Left renal pelvis (tissue), 4 donors: ENCODE data around the gene PDZD2. TPM values are rescaled to one million over a fixed set of nuclear protein-coding genes. Genes with fewer than 3 reads are reported as not detected.
A peak's percentile ranks its signal among the peaks of the same experiment; 100 is the strongest.

Experiments used
- DNase-seq, 4 donors: peaks; one replicate each; pipeline ENCODE4 v3.0.0-alpha.2; 2013; ENCODE audit warnings: low read depth in 4 of 4, low spot score in 3 of 4
- polyA plus RNA-seq, 4 donors: library from polyadenylated mRNA; unstranded; fragments of 120-200 nt; gene quantifications; one replicate each; pipeline ENCODE4 v1.2.1, GENCODE V29; 2013; ENCODE audit not compliant: insufficient read length in 4 of 4

PDZD2 gene
- polyA plus RNA-seq, 4 donors: 17.3 to 27.0 (median 18.7) TPM

DNA sequence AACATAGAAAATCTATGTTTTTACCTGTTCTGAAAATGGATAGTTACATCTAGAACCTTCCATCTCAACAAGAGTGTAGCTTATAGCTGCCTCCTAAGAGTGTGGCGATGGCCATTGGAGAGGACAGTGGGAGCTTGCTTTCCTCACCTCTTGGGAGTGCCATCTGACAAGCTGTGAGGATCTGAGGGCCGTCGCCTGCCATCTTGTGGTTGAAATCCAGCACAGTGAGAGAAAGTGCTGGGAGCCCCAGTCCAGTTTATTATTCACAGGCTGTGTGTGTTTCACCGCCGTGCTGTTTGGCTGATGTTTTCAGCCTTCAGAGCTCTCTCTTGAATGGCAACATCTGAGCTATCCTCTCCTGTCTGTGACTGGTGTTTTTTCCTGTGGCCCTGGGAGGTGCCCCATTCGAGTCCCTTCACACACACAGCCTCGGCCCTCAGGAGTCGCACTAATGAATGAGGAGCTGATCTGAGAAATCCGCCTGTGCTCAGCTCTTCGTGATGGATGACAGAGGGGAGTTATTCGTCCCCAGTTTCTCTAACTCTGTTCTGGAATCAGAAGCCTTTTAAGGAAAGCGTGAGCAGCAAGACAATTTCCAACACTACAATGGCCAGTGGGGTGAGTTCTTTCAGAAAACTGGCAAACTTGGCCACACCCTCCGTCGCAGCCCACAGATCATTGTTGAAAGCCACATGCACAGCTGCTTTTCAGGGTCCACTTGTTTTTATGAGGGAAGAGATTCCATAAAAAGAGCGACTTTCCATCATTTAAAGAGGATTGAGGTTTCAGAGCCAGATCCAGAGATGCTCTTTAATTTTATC is 170.3 kb downstream of the PDZD2 start:
- DNase-seq: peak; percentile 54 to 73 (median 63)

DNA sequence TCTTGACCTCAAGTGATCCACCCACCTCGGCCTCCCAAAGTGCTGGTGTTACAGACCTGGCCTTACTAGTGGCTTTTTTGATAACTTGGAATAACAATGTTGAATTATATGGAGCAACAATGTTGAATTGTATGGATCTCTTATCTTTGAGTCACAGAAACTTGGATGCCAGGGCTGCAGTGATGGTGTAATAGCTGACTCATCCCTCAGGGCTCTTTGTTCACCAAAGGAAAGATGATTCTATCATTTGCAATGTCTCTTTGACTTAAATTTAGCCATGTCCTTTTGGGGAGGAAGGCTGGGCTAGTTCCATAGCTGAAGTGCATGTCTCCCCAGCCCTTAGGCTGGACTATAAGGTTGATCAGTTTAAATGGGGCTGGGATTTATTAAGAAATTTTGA is 172.3 kb downstream of the PDZD2 start:
- no peak for DNase-seq

DNA sequence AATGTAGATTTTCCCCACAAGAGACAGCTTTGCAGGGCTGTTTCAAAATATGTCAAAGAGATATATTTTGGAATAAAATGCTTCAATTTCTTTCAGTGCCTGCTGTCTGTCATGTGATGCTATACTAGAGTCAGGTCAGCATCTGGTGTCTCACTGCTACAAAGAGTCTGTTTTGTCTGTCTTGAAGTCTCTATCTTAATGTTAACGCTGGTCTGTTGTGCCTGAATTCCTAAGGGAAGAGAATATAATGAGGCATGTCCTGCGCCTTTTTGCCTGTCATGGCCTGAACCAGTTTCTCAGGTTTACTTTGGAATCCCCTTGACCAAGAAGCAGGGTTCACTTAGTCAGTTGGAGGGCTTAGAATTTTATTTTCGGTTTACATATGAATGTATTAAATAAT is 176.4 kb downstream of the PDZD2 start:
- no peak for DNase-seq

DNA sequence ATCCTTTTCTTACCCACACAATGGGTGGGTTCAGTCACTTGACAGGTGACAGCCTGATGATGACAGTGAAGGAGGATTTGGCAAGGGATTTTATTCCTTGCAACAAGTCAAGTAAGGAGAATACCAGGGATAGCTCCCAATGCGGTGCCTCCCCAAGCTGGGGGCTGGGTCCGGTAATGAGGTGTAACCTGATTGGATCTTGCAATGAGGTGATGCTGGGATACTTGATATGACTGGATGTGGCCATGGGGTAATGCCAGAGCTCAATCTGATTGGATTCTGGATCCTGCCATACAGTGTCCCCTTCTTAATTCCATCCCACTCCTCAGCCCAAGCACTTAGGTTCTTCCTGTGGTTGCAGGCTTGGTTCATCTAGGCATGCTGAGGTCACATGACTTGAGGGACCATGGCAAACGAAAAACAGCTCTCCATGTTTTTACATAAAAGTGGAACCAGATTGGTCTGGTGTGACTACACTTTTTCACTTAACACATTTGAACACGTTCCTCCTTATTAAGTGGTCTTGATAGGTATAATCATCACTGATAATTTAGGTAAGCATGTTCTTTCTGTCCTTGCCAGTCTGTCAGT is 181.1 kb downstream of the PDZD2 start:
- no peak for DNase-seq

DNA sequence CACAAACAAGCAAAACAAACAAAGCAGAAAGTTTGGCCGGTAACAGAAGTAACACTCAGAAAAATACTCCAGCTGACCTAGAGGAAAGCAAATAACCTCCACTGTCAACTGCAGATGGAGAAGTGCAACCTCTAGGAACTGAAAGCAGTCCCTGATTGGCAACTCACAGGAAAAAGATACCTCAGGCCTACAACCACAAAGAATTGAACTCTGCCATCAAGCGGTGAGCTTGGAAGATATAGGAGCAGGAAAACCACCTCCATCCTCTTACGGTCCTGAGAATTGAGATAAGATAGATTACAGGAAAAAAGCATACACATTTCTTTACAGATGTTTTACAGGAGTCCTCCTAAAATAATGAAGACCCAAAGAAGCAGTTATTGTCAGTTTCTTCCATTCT is 184.5 kb downstream of the PDZD2 start:
- DNase-seq: no peak

DNA sequence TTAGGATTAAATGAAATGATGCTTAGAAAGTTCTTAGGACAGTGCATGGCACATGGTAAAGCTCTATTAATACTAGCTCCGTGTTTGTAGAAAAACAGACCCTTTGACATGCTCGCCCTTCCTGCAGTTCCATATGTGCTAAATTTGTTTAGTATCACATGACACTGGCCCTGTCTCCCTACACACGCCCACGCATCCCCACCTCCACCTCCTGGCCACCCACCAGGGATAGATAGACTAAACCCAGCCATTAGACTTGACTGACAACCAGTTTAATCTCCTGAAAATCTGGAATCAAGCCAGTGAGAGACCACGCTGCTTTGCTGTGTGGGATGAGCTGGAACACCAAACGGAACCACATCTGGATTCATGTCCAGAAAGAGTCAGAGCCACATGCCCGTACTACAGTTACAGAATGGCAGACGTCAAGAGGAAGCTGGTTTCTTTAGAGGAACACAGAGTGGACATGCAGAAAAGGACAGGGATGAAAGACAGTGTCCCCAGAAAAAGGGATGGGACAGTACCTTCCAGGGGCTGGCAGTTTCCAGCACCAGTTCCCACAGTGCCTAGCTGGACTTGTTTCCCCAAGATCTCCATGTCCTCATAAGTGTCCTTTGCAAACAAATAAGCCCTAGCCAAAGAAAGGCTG is 186.1 kb downstream of the PDZD2 start:
- DNase-seq: no peak

DNA sequence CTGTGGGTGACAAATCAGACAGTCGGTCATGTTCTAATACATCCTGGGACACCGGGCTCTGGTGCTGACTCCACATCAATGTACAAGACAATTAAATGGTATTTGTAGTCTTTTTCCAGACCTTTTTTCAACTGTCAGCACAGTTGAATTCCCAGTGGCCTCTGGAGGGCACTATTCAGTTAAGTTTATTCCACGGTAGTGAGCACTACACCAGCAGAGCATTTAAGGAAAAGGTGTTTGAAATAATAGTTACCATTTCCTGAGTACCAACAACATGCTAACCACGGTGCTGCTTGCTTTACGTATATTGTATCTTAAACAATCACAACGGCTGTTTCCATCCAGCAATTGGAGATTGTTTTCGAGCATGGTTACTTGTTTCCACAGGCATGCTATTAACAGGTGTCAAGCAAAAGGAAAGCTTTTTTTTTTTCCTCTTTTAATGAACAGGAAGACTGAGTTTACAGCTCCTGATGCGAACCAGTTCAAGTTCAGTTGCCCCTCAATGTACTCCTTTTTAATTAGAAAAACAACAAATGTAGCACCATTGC is 186.7 kb downstream of the PDZD2 start:
- peak in 3 of 4 donors; percentile 31 to 50 (median 49) for DNase-seq

DNA sequence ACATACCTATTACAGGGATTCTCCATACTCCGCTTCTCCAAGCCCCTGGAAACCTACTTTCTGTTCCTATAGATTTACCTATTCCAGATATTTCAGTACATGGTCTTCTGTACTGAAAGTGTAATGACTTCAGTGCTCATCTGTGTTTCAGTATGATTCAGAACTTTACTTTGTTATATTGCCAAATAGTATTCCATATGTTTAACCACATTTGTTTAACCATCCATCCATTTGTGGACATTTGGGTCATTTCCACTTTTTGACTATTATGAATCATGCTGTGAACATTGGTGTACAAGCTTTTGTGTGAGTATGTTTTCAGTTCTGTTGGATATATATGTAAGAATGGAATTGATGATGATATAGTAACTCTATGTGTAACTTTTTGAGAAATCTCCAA is 188.9 kb downstream of the PDZD2 start:
- no peak for DNase-seq

DNA sequence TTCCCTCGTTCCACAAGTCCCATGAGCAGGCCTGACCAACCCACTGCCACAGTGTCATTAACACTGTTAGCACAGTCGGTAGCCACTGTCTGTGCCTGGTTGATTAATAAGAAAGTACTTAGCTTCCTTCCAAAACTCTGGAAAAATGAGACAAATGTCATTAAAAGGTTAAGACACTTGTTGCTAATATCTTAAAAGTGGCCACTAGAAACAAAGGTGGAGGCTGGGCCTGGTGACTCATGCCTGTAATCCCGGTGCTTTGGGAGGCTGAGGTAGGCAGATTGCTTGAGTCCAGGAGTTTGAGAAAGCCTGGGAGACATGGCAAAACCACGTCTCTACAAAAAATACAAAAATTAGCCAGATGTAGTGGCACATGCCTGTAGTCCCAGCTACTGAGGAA is 194.0 kb downstream of the PDZD2 start:
- DNase-seq: no peak

DNA sequence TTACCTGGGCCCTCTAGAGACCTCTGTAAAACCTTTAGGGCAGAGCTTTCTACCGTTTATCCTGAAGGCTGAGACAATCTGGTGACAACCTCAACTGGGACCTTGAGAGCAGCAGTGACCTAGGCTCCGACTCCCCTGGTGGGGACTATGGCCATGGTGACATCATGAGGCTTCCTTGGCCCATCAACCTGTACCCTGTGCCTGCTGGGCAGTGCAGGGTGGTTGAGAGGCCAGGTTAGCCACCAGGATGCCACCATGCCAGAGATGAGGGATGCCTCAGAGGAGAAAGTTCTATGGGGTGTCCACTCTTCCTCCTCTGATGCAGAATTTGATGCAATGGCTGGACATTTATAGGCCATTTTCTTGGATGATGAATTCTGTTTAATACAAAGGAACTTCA is 194.8 kb downstream of the PDZD2 start:
- no peak for DNase-seq

DNA sequence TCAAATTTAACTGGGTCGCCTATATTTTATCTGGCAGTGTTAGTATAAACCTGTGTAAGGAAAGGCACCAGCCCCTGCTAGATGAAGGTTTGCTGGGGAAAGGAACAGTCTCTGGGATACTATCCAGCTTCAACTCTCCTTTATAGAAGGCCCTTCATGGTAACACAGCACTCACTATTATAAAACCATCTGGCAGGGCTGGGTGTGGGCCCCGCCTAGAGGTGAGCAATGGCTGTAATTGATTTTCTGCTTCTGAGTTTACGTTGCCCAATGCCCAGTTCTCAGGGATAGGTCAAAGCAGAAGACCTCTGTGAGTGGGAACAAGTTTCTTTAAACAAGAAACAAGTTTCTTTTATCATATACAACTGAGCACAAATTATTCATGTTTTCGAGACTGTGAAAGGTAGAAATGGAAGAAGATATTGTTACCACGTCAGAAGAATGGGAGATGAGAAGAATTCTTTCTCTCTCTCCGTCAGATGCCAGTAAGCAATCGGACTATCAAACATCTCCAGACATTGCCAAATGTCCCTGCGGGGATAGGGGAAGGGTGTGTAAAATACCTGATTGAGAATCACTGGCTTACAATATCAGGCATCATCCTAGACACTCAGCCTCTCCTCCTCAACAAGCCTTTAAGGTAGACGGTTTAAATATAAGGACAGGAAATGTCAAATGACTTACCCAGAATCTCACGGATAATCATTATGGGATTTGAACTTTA is 205.9 kb downstream of the PDZD2 start:
- no peak for DNase-seq

DNA sequence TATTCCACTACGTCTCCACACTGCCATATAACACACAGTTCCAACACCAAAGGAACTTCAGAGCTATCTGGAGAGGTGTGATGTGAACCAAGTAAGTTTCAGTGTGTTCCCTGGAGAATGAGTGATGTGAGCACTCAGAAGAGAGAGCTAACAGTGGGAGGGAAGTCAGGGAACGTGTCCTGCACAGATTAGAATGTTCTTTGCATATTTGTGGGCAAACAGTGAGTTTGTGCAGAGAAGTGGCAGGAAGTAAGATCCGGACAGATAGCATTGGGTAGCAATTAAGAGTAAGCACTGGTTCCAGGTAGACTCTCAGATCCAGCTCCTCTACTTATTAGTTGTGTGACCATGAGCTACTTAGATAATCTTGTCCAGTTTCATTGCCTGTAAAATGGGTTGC is 206.4 kb downstream of the PDZD2 start:
- no peak for DNase-seq

DNA sequence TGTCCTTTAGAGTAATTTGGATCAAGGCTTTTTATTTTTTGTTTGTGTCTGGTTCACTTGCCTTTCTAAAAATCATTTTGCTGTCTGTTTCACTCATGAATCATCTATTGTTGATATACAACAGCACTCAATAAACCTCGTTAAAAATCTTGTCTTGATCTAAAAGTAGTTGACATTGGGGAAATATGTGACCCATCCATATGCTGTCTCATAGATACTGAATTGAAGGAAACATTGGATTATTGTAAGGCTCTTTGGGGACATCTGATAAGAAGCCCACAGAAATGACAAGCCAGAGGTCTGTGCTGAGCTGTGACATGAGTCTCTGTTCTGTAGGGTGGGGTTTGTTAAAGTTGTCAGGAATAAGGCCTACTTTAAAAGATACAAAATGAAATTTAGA is 208.0 kb downstream of the PDZD2 start:
- no peak for DNase-seq

DNA sequence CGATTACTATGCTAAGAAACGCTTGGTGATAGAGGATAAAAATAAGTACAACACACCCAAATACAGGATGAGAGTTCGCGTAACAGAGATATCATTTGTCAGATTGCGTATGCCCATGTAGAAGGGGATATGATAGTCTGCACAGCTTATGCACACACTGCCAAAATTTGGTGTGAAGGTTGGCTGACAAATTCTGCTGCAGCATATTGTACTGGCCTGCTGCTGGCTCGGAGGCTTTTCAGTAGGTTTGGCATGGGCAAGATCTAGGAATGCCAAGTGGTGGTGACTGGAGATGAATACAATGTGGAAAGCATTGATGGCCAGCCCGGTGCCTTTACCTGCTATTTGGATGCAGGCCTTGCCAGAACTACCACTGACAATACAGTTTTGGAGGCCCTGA is 208.4 kb downstream of the PDZD2 start:
- no peak for DNase-seq

DNA sequence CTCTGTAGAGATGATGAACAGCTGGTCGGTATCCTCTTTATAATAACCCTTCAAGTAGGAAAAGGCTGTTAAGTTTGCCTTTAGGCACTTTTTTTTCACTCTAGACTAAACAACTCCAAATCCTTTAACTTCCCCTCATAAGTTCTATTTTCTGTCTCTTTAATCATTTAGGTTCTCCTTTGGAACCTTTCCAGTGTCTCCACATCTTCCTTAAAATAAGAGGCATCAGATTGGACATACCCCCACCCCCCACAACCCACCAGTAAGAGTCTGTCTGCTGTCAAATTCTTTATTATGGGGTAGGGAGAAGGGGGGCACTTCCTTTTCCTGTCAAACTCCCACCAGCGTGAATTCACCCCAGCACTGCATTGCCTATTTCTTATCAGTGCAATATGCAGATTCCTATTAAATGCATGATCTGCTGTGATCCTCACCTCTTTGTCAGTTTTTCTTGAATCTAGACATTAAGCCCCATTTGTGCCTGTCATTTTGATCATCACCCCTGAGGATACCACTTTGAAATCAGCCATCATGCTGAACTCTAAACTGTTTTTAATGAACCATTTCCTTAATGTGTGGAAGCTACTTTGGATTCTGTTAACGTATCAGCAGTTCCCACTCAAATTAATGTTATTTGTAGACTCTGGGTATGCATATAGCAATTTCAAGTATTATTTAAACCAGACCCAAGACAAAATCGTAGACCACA is 212.2 kb downstream of the PDZD2 start:
- no peak for DNase-seq

DNA sequence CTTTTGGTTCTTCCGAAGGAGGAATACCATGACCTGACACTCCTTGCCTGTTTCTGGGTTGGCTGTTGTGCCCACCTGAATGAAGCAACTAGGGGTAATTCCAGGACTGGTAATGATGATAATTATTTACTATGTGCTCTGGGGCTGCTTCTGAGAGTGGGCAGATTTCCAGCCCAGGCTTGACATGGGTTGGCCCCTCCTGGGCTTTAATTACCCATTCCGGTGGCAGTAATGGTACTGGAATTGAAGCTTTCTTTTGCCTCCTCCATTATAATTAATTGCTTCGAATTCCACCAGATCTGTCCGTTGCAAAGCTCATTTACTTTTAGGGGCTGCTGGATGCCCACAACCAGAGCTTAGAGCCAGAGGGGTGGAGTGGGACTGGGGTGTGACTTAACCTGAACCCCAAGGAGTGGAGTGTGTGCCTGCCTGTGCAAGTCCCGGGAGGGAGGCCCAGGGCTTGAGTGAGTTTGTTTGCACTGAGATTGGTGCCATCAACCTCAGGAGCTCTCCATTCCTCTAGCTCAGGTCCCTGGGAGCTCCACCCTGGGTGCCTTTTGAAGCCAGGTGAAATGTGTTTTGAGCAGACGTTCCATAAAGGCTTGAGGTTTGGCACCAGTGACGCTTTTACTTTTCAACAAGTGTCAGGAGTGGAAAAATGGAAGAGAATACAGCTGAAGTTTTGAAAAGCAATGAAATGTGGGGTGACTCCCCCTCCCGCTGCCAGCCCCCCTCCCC is 214.6 kb downstream of the PDZD2 start:
- no peak for DNase-seq

DNA sequence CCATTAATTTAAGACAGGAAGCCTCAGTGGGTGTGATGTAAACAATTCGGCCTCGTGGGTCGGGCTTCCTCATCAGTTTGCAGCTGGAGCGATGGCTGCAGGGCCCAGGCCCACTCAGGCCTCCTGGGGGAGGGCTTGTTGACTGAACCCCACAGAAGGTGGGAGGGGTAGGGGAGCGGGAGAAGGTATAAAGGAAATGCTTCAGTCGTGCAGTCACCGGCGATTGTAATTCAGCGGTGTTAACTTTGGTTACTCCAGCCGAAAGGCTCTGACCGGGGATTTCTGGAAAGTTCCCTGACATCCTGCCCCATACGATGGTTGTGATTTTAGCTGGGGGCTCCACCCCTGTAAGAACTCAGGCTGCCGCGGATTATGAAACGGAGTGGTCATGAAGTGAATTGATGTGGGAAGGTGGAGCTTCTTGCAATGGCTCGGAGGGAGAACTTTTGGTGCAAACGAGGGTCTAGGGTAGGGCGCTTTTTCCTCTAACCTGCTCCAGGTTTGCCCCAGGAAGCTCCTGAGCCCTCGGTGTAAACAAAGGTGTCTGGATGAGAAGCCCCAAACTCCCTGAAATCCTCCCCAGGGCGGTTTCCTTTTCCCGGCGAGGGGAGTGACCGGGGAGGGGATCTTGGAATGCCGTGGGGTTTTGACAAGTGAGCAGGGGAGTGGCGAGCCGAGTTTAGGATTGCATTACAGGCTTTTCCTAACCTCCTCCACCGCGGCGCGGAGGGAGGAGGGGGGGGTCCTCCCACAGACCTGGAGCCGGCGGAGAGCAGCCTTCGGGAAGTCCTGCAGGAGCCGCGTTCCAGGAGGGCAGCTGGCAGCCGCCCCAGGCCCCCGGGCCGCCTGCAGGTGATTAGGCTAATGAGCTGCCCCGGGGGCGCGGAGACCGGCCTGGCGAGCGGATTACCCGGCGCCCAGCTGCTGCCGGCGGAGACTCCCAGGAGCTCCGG is 215.5 kb downstream of the PDZD2 start:
- peak in 3 of 4 donors; percentile 51 to 66 (median 65) for DNase-seq
